HepG2 (cell line): ENCODE data around the gene MARVELD3. TPM values are rescaled to one million over a fixed set of nuclear protein-coding genes. Genes with fewer than 3 reads are reported as not detected.

Experiments used
- ELF1 ChIP-seq: sonication (generic); formaldehyde crosslinking; IDR thresholded peaks from 2 replicates; pipeline ENCODE4 v1.4.0; 2020; ENCODE audit warnings: missing genetic modification reagents
- FOXO1 ChIP-seq: sonication (generic); formaldehyde crosslinking; IDR thresholded peaks from 2 replicates; pipeline ENCODE4 v1.4.0; 2020; ENCODE audit warnings: missing genetic modification reagents
- GLI4 ChIP-seq: sonication (generic); formaldehyde crosslinking; IDR thresholded peaks from 2 replicates; pipeline ENCODE4 v1.5.1; 2020; ENCODE audit warnings: missing genetic modification reagents, mild to moderate bottlenecking, moderate library complexity, borderline replicate concordance
- HBP1 ChIP-seq: IDR thresholded peaks from 2 replicates; pipeline ENCODE4 v1.6.1; 2016; ENCODE audit warnings: low read depth, control low read depth
- HNRNPH1 ChIP-seq: fragments of 200-400 bp; formaldehyde crosslinking; optimal IDR thresholded peaks from 2 replicates; pipeline ENCODE3; 2017; ENCODE audit warnings: mild to moderate bottlenecking, low read depth, low read length
- HOXD1 ChIP-seq: sonication (generic); formaldehyde crosslinking; IDR thresholded peaks from 2 replicates; pipeline ENCODE4 v1.5.0; 2020; ENCODE audit warnings: missing genetic modification reagents
- MTA1 ChIP-seq: sonication (generic); formaldehyde crosslinking; IDR thresholded peaks from 2 replicates; pipeline ENCODE4 v1.4.0; 2020; ENCODE audit warnings: missing genetic modification reagents, mild to moderate bottlenecking, borderline replicate concordance
- NFKBIZ ChIP-seq: IDR thresholded peaks from 2 replicates; pipeline ENCODE4 v1.6.1; 2018; ENCODE audit warnings: missing genetic modification reagents, missing compliant biosample characterization
- RARG ChIP-seq: sonication (generic); formaldehyde crosslinking; IDR thresholded peaks from 2 replicates; pipeline ENCODE4 v1.4.0; 2020; ENCODE audit warnings: low read depth, mild to moderate bottlenecking, missing genetic modification reagents
- SIN3A ChIP-seq: IDR thresholded peaks from 2 replicates; pipeline ENCODE4 v1.6.1; 2011; ENCODE audit warnings: low read depth, mild to moderate bottlenecking, control low read depth, low read length, borderline replicate concordance
- STAG1 ChIP-seq: sonication (generic); formaldehyde crosslinking; IDR thresholded peaks from 2 replicates; pipeline ENCODE4 v1.4.0; 2020; ENCODE audit warnings: missing genetic modification reagents
- WIZ ChIP-seq: sonication (generic); formaldehyde crosslinking; IDR thresholded peaks from 2 replicates; pipeline ENCODE4 v1.5.1; 2020; ENCODE audit warnings: mild to moderate bottlenecking, missing genetic modification reagents
- ZBTB26 ChIP-seq: IDR thresholded peaks from 2 replicates; pipeline ENCODE4 v1.6.1; 2016; ENCODE audit warnings: missing compliant biosample characterization, missing genetic modification reagents, borderline replicate concordance
- ZBTB37 ChIP-seq: sonication (generic); formaldehyde crosslinking; IDR thresholded peaks from 2 replicates; pipeline ENCODE4 v1.4.0; 2020; ENCODE audit warnings: mild to moderate bottlenecking, missing genetic modification reagents
- ZBTB7B ChIP-seq: sonication (generic); formaldehyde crosslinking; IDR thresholded peaks from 2 replicates; pipeline ENCODE4 v1.4.0; 2020; ENCODE audit warnings: missing genetic modification reagents
- ZFP1 ChIP-seq: IDR thresholded peaks from 2 replicates; pipeline ENCODE4 v1.6.1; 2016
- ZNF121 ChIP-seq: sonication (generic); formaldehyde crosslinking; IDR thresholded peaks from 2 replicates; pipeline ENCODE4 v1.5.0; 2020; ENCODE audit warnings: mild to moderate bottlenecking, missing genetic modification reagents
- ZNF136 ChIP-seq: sonication (generic); formaldehyde crosslinking; IDR thresholded peaks from 2 replicates; pipeline ENCODE4 v1.8.1; 2022; ENCODE audit warnings: low read depth, mild to moderate bottlenecking, moderate library complexity, missing genetic modification reagents
- ZNF17 ChIP-seq: sonication (generic); formaldehyde crosslinking; IDR thresholded peaks from 2 replicates; pipeline ENCODE4 v1.5.0; 2020; ENCODE audit warnings: mild to moderate bottlenecking, missing genetic modification reagents
- ZNF232 ChIP-seq: sonication (generic); formaldehyde crosslinking; IDR thresholded peaks from 2 replicates; pipeline ENCODE4 v1.4.0; 2020; ENCODE audit warnings: missing genetic modification reagents, borderline replicate concordance
- ZNF274 ChIP-seq: sonication (generic); formaldehyde crosslinking; IDR thresholded peaks from 2 replicates; pipeline ENCODE4 v1.5.1; 2020; ENCODE audit warnings: mild to moderate bottlenecking, missing genetic modification reagents
- ZNF468 ChIP-seq: sonication (generic); formaldehyde crosslinking; IDR thresholded peaks from 2 replicates; pipeline ENCODE4 v1.8.0; 2022; ENCODE audit warnings: mild to moderate bottlenecking, moderate library complexity, missing genetic modification reagents
- ZNF546 ChIP-seq: sonication (generic); formaldehyde crosslinking; conservative IDR thresholded peaks from 2 replicates; pipeline ENCODE4 v1.8.1; 2023; ENCODE audit warnings: mild to moderate bottlenecking, missing genetic modification reagents
- ZNF710 ChIP-seq: sonication (generic); formaldehyde crosslinking; IDR thresholded peaks from 2 replicates; pipeline ENCODE4 v1.5.0; 2020; ENCODE audit warnings: mild to moderate bottlenecking, missing genetic modification reagents, borderline replicate concordance
- ZNF891 ChIP-seq: sonication (generic); formaldehyde crosslinking; IDR thresholded peaks from 2 replicates; pipeline ENCODE4 v1.5.0; 2020; ENCODE audit warnings: mild to moderate bottlenecking, missing genetic modification reagents
- ZSCAN9 ChIP-seq: IDR thresholded peaks from 2 replicates; pipeline ENCODE4 v1.6.1; 2016; ENCODE audit warnings: borderline replicate concordance
- polyA plus RNA-seq, 8 experiments: library from polyadenylated mRNA; depleted of rRNA in 3 of 8; stranded (reverse) in 7 of 8; unstranded in 1 of 8; fragments of >200 nt; fragmentation: Illumina TruSeq in 4 of 8; extraction: Trizol in 4 of 8; gene quantifications; 2 replicates each; pipeline versions ENCODE4 v1.2.1 to v1.2.3, GENCODE V29; 2011 to 2016; ENCODE audit warnings: low read depth in 4 of 8, missing spikeins in 1 of 8, mixed read lengths in 1 of 8; ENCODE audit not compliant: insufficient read depth in 1 of 8
- total RNA-seq, 5 experiments: library from RNA; depleted of rRNA; stranded (reverse); fragments of >200 nt; fragmentation: Illumina TruSeq; extraction: Trizol; gene quantifications; 2 replicates each; pipeline ENCODE4 v1.2.3, GENCODE V29; 2016; ENCODE audit warnings: low read depth in 1 of 5

MARVELD3 gene
- total and polyA plus RNA-seq, 2 of the 13 experiments (the other 11 are each of a cell fraction or from before 2014, with no cell fraction given) = 4.8 to 5.6 TPM

- no peak for TF ChIP-seq ZNF232 (CRISPR knock-in tag)
- no peak for TF ChIP-seq ZNF468 (CRISPR knock-in tag)
- TF ChIP-seq ZNF274 (CRISPR knock-in tag) = no peak
- no peak for TF ChIP-seq MTA1 (CRISPR knock-in tag)
- peak; percentile 20; the same call in 1 of the 2 replicates for TF ChIP-seq ZBTB7B
- no peak for TF ChIP-seq ZNF891 (CRISPR knock-in tag)
- TF ChIP-seq ZFP1 (CRISPR knock-in tag) = no peak
- TF ChIP-seq GLI4 = no peak
- TF ChIP-seq ZBTB26 (CRISPR knock-in tag) = no peak
- TF ChIP-seq ELF1 (CRISPR knock-in tag) = peak; percentile 66; the same call in 1 of the 2 replicates
- no peak for TF ChIP-seq SIN3A
- TF ChIP-seq WIZ = no peak
- no peak for TF ChIP-seq RARG (CRISPR knock-in tag)
- TF ChIP-seq ZNF17 (CRISPR knock-in tag) = no peak
- peak; percentile 26; the same call in 1 of the 2 replicates for TF ChIP-seq ZNF710 (CRISPR knock-in tag)
- no peak for TF ChIP-seq STAG1 (CRISPR knock-in tag)
- TF ChIP-seq FOXO1 (CRISPR knock-in tag) = peak; percentile 40; the same call in 1 of the 2 replicates
- no peak for TF ChIP-seq ZNF121 (CRISPR knock-in tag)
- TF ChIP-seq HOXD1 (CRISPR knock-in tag) = no peak
- no peak for TF ChIP-seq HNRNPH1
- TF ChIP-seq ZSCAN9 = peak; percentile 53; the same call in 1 of the 2 replicates
- TF ChIP-seq ZNF136 (CRISPR knock-in tag) = no peak
- no peak for TF ChIP-seq ZNF546 (CRISPR knock-in tag)
- peak; percentile 65 for TF ChIP-seq NFKBIZ (CRISPR knock-in tag)
- 0 out of 2 replicates have a peak, but pooled peaks have one; percentile 49 for TF ChIP-seq HBP1 (CRISPR knock-in tag)
- TF ChIP-seq ZBTB37 (CRISPR knock-in tag) = no peak
These were observed 40.7 kb upstream of the MARVELD3 start (continued) for GRCh38 chr16:71585318-71585703.
